ENCODE measurements around the gene PPEF1. TPM values are rescaled to one million over a fixed set of nuclear protein-coding genes. Genes with fewer than 3 reads are reported as not detected.
"Not testable (repeated sequence)": the region's sequence is repeated elsewhere in the genome, so short reads cannot be mapped to it uniquely, and the experiment has no call there.

The PPEF1 gene
- total RNA-seq, 1 donor from 2014 or later, result not detected

GRCh38 chrX:18755651-18756050 is 48.2 kb downstream of the PPEF1 start:
- Histone ChIP-seq H3K27me3 (ENCODE audit: control insufficient read depth, insufficient read depth, low read length) (no peaks in the 10 kb centered on the region), H3K36me3 (ENCODE audit: control insufficient read depth, insufficient read depth, low read length) (no peaks in the 10 kb centered on the region), H3K4me3 (ENCODE audit: low read depth, low read length) (no peak overlapping the region)
- FAIRE-seq (no peak), DNase-seq (ENCODE audit: low read depth) (no peak)
- TF ChIP-seq CTCF (IDR thresholded peaks at IDR 0.05; ENCODE audit: insufficient read depth, low read length, severe bottlenecking), result no peak

GRCh38 chrX:18757956-18758932 is 50.8 kb downstream of the PPEF1 start:
- DNase-seq (ENCODE audit: low read depth) (no peak), FAIRE-seq (no peak)
- Histone ChIP-seq H3K27me3 (ENCODE audit: control insufficient read depth, insufficient read depth, low read length) (no peaks in the 10 kb centered on the region), H3K4me3 (ENCODE audit: low read depth, low read length) (no peak overlapping the region), H3K36me3 (ENCODE audit: control insufficient read depth, insufficient read depth, low read length) (no peaks in the 10 kb centered on the region)
- TF ChIP-seq CTCF (IDR thresholded peaks at IDR 0.05; ENCODE audit: insufficient read depth, low read length, severe bottlenecking), result no peak

GRCh38 chrX:18761750-18762149 is 54.3 kb downstream of the PPEF1 start:
- no peaks in the 10 kb centered on the region for H3K27me3 ChIP-seq (ENCODE audit: control insufficient read depth, insufficient read depth, low read length)
- no peak for FAIRE-seq
- no peaks in the 10 kb centered on the region for H3K36me3 ChIP-seq (ENCODE audit: control insufficient read depth, insufficient read depth, low read length)
- DNase-seq (ENCODE audit: low read depth), result no peak
- no peak overlapping the region for H3K4me3 ChIP-seq (ENCODE audit: low read depth, low read length)
- TF ChIP-seq CTCF (IDR thresholded peaks at IDR 0.05; ENCODE audit: insufficient read depth, low read length, severe bottlenecking), result no peak

GRCh38 chrX:18763106-18763505 is 55.7 kb downstream of the PPEF1 start:
- H3K4me3 ChIP-seq (ENCODE audit: low read depth, low read length); H3K36me3 ChIP-seq (ENCODE audit: control insufficient read depth, insufficient read depth, low read length); H3K27me3 ChIP-seq (ENCODE audit: control insufficient read depth, insufficient read depth, low read length); DNase-seq (ENCODE audit: low read depth); FAIRE-seq: not testable (repeated sequence)

GRCh38 chrX:18769364-18769763 is 61.9 kb downstream of the PPEF1 start:
- FAIRE-seq (no peak), DNase-seq (ENCODE audit: low read depth) (no peak)
- TF ChIP-seq CTCF (IDR thresholded peaks at IDR 0.05; ENCODE audit: insufficient read depth, low read length, severe bottlenecking), result no peak
- Histone ChIP-seq H3K36me3 (ENCODE audit: control insufficient read depth, insufficient read depth, low read length) (no peaks in the 10 kb centered on the region), H3K4me3 (ENCODE audit: low read depth, low read length) (no peak overlapping the region), H3K27me3 (ENCODE audit: control insufficient read depth, insufficient read depth, low read length) (no peaks in the 10 kb centered on the region)

GRCh38 chrX:18769812-18770573 is 62.5 kb downstream of the PPEF1 start:
- H3K4me3 ChIP-seq (ENCODE audit: low read depth, low read length), result no peak overlapping the region
- no peak for DNase-seq (ENCODE audit: low read depth)
- TF ChIP-seq CTCF (IDR thresholded peaks at IDR 0.05; ENCODE audit: insufficient read depth, low read length, severe bottlenecking), result no peak
- no peaks in the 10 kb centered on the region for H3K27me3 ChIP-seq (ENCODE audit: control insufficient read depth, insufficient read depth, low read length)
- no peak for FAIRE-seq
- H3K36me3 ChIP-seq (ENCODE audit: control insufficient read depth, insufficient read depth, low read length), result no peaks in the 10 kb centered on the region
